HCT116 (cell line): Measurements from ENCODE around the gene FAM229A. TPM values are rescaled to one million over a fixed set of nuclear protein-coding genes. Genes with fewer than 3 reads are reported as not detected.

ENCODE experiments used
- ATAC-seq: fragments of 200-7000 bp; cut with Tn5 transposase; 2 replicates; pipeline ENCODE4 v1.9.1; 2020; ENCODE audit warnings: mild to moderate bottlenecking, moderate library complexity
- BruUV-seq: library from RNA; stranded (reverse); fragments of 400-500 nt; replicated peaks from 2 replicates; lab custom pipeline; 2021; lab: Mats Ljungman, UMichigan
- CTCF ChIA-PET: fragments of 300-600 bp; sonication (Branson Sonifier 250); formaldehyde crosslinking; loops from one replicate; lab custom pipeline; 2021; ENCODE audit warnings: antibody characterized with exemption; lab: Charles Lee
- POLR2A ChIA-PET: fragments of 300-600, 350-600 bp; sonication (Branson Sonifier 250); formaldehyde crosslinking; loops from one replicate; lab custom pipeline; 2021; ENCODE audit warnings: antibody characterized with exemption; lab: Charles Lee
- RAD21 ChIA-PET, 2 experiments: fragments of 300-600 bp; sonication (Branson Sonifier 250); formaldehyde crosslinking; loops; one replicate each; lab custom pipeline; 2023; ENCODE audit warnings: low total read pairs in 2 of 2; ENCODE audit not compliant: uncharacterized antibody in 2 of 2, unreplicated experiment in 2 of 2, low non-redundant PET in 1 of 2; lab: Charles Lee
- DNase-seq: peaks from one replicate; pipeline ENCODE4 v3.0.0-alpha.2; 2010; ENCODE audit warnings: low read depth, low spot score
- H2AFZ ChIP-seq: fragments of 200-600 bp; shearing (Covaris generic), sonication (generic); 2 replicates; pipeline ENCODE4 v1.6.1; 2017; ENCODE audit warnings: low read depth, mixed run types, mixed read lengths, antibody characterized with exemption, low read length; ENCODE audit not compliant: poor library complexity, severe bottlenecking
- H3K27ac ChIP-seq: 2 replicates; pipeline ENCODE4 v1.5.1; 2012; ENCODE audit warnings: low read depth, low read length
- H3K27me3 ChIP-seq: fragments of 200-600 bp; sonication (generic); 2 replicates; pipeline ENCODE4 v1.6.1; 2016; ENCODE audit warnings: mixed run types, low read length, mixed read lengths; ENCODE audit not compliant: insufficient read depth
- H3K36me3 ChIP-seq, 2 experiments: fragments of 200-500 bp in 1 of 2; fragments of 200-600 bp in 1 of 2; sonication (Bioruptor generic) in 1 of 2; sonication (generic) in 1 of 2; 2 replicates each; pipeline versions ENCODE4 v1.5.1 to v1.6.1; 2014 to 2016; ENCODE audit warnings: low read length in 2 of 2, inconsistent platforms in 1 of 2, mixed read lengths in 1 of 2, mixed run types in 1 of 2; ENCODE audit not compliant: insufficient read depth in 2 of 2, control insufficient read depth in 1 of 2
- H3K4me1 ChIP-seq, 2 experiments: fragments of 200-600 bp in 1 of 2; sonication (generic) in 1 of 2; 2 replicates each; pipeline versions ENCODE4 v1.5.1 to v1.6.1; 2012 to 2017; ENCODE audit warnings: low read length in 2 of 2, inconsistent platforms in 1 of 2, mild to moderate bottlenecking in 1 of 2, mixed read lengths in 1 of 2, mixed run types in 1 of 2, moderate library complexity in 1 of 2; ENCODE audit not compliant: insufficient read depth in 2 of 2, control insufficient read depth in 1 of 2
- H3K4me2 ChIP-seq: fragments of 200-600 bp; sonication (generic); 2 replicates; pipeline ENCODE4 v1.6.1; 2017; ENCODE audit warnings: mixed run types, low read length, mixed read lengths
- H3K4me3 ChIP-seq, 2 experiments: fragments of 200-600 bp in 1 of 2; sonication (generic) in 1 of 2; replicated peaks in 1 of 2; 2 replicates each; pipeline ENCODE4 v1.5.1; 2011 to 2016; ENCODE audit warnings: low read length in 2 of 2, control low read depth in 1 of 2, low read depth in 1 of 2, mild to moderate bottlenecking in 1 of 2, mixed read lengths in 1 of 2, mixed run types in 1 of 2
- H3K79me2 ChIP-seq: fragments of 200-600 bp; sonication (generic); 2 replicates; pipeline ENCODE4 v1.6.1; 2017; ENCODE audit warnings: mild to moderate bottlenecking, mixed run types, low read length, moderate library complexity, mixed read lengths; ENCODE audit not compliant: insufficient read depth
- H3K9ac ChIP-seq: fragments of 200-600 bp; sonication (generic); 2 replicates; pipeline ENCODE4 v1.6.1; 2016; ENCODE audit warnings: low read length, mixed read lengths
- H3K9me2 ChIP-seq: fragments of 200-600 bp; sonication (generic), shearing (Covaris generic); 2 replicates; pipeline ENCODE4 v1.6.1; 2017; ENCODE audit warnings: mixed run types, mild to moderate bottlenecking, moderate library complexity; ENCODE audit not compliant: insufficient read depth
- H3K9me3 ChIP-seq, 2 experiments: fragments of 200-500 bp in 1 of 2; fragments of 200-600 bp in 1 of 2; sonication (Bioruptor generic) in 1 of 2; sonication (generic) in 1 of 2; 2 replicates each; pipeline ENCODE4 v1.6.1; 2014 to 2017; ENCODE audit warnings: low read length in 2 of 2, mixed read lengths in 2 of 2, inconsistent platforms in 1 of 2, low read depth in 1 of 2, mild to moderate bottlenecking in 1 of 2, mixed run types in 1 of 2, moderate library complexity in 1 of 2; ENCODE audit not compliant: control insufficient read depth in 1 of 2, insufficient read depth in 1 of 2
- H4K20me1 ChIP-seq: fragments of 200-600 bp; sonication (generic), shearing (Covaris generic); 2 replicates; pipeline ENCODE4 v1.6.1; 2017; ENCODE audit warnings: mixed run types, mild to moderate bottlenecking, moderate library complexity; ENCODE audit not compliant: insufficient read depth
- CEBPB ChIP-seq: IDR thresholded peaks from 2 replicates; pipeline ENCODE4 v1.6.1; 2012; ENCODE audit warnings: low read depth
- EGR1 ChIP-seq: IDR thresholded peaks from 2 replicates; pipeline ENCODE4 v1.6.1; 2012; ENCODE audit warnings: low read depth
- ELF1 ChIP-seq: IDR thresholded peaks from 2 replicates; pipeline ENCODE4 v1.6.1; 2012; ENCODE audit warnings: low read depth, borderline replicate concordance
- EZH2 ChIP-seq: fragments of 200-600 bp; sonication (generic); IDR thresholded peaks from 2 replicates; pipeline ENCODE4 v1.6.1; 2017; ENCODE audit warnings: antibody characterized with exemption, mixed run types
- EZH2phosphoT487 ChIP-seq: fragments of 200-600 bp; IDR thresholded peaks from 2 replicates; pipeline ENCODE4 v1.6.1; 2018; ENCODE audit warnings: antibody characterized with exemption, borderline replicate concordance
- FOSL1 ChIP-seq: IDR thresholded peaks from 2 replicates; pipeline ENCODE4 v1.6.1; 2012; ENCODE audit warnings: low read depth
- MAX ChIP-seq: IDR thresholded peaks from 2 replicates; pipeline ENCODE4 v1.6.1; 2012
- POLR2A ChIP-seq: IDR thresholded peaks from 2 replicates; pipeline ENCODE4 v1.7.0; 2011; ENCODE audit warnings: borderline replicate concordance; ENCODE audit not compliant: insufficient read depth, insufficient read length; ENCODE audit errors: extremely low read depth
- POLR2AphosphoS5 ChIP-seq: IDR thresholded peaks from 2 replicates; pipeline ENCODE4 v1.6.1; 2011; ENCODE audit warnings: mild to moderate bottlenecking, low read depth, low read length, moderate library complexity
- RAD21 ChIP-seq: IDR thresholded peaks from 2 replicates; pipeline ENCODE4 v1.6.1; 2012; ENCODE audit warnings: low read depth, mild to moderate bottlenecking
- SP1 ChIP-seq: IDR thresholded peaks from 2 replicates; pipeline ENCODE4 v1.6.1; 2012; ENCODE audit warnings: low read depth
- SRF ChIP-seq: IDR thresholded peaks from 2 replicates; pipeline ENCODE4 v1.6.1; 2012; ENCODE audit warnings: low read depth
- TCF7L2 ChIP-seq: IDR thresholded peaks from 2 replicates; pipeline ENCODE4 v1.7.0; 2011; ENCODE audit warnings: borderline replicate concordance, inconsistent platforms; ENCODE audit not compliant: insufficient read depth, insufficient read length; ENCODE audit errors: extremely low read depth
- YY1 ChIP-seq: IDR thresholded peaks from 2 replicates; pipeline ENCODE4 v1.6.1; 2011; ENCODE audit warnings: low read length, low read depth, moderate library complexity, mild to moderate bottlenecking; ENCODE audit not compliant: insufficient replicate concordance; ENCODE audit errors: extremely low read depth
- ZFX ChIP-seq: fragments of 450-650 bp; IDR thresholded peaks from 2 replicates; pipeline ENCODE4 v1.6.1; 2017
- ZNF274 ChIP-seq: fragments of 200-500 bp; sonication (Bioruptor generic); IDR thresholded peaks from 2 replicates; pipeline ENCODE4 v1.6.1; 2014; ENCODE audit warnings: mild to moderate bottlenecking, low read depth, low read length, inconsistent platforms
- intact Hi-C: fragments of 100-400 bp; cut with micrococcal nuclease; formaldehyde crosslinking; loops from 2 replicates; pipeline ENCODE4 v1.10.0; 2022
- total RNA-seq: library from RNA; stranded (reverse); gene quantifications from one replicate; pipeline ENCODE4 v1.2.1, GENCODE V29; 2021; ENCODE audit not compliant: unreplicated experiment
- TF ChIP-seq, protein P1 (sequence below), 3 experiments: fragments of 200-600 bp in 1 of 3; sonication (generic) in 1 of 3; IDR thresholded peaks in 2 of 3; conservative IDR thresholded peaks in 1 of 3; 2 replicates each; pipeline ENCODE4 v1.5.1; 2012 to 2017; ENCODE audit warnings: low read depth in 2 of 3, low read length in 2 of 3, antibody characterized with exemption in 1 of 3, borderline replicate concordance in 1 of 3, control low read depth in 1 of 3, mild to moderate bottlenecking in 1 of 3, mixed read lengths in 1 of 3, mixed run types in 1 of 3, moderate library complexity in 1 of 3; ENCODE audit not compliant: insufficient read depth in 1 of 3
- TF ChIP-seq, protein P2 (sequence below): IDR thresholded peaks from 2 replicates; pipeline ENCODE4 v1.6.1; 2012
- TF ChIP-seq, protein P3 (sequence below): IDR thresholded peaks from 2 replicates; pipeline ENCODE4 v1.6.1; 2012; ENCODE audit warnings: low read depth

The FAM229A gene
- total RNA-seq, 1 experiment from 2014 or later, result 16.1 TPM

DNA sequence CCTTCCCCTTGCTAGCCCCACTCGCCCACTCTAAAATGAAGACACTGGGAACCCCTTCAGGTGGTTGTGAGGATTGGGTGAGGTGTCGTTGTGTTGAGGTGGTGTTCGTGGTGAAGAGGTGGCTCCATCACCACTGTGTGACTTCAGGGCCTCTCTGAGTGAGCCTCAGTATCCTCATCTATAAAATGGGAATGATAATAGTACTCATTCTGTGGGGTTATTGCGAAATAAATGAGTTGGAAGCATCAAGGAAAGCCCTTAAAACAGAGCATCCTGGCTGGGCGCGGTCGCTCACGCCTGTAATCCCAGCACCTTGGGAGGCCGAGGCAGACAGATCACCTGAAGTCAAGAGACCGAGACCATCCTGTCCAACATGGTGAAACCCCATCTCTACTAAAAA, 19.6 kb downstream of the FAM229A start:
- no peaks in the 10 kb centered on the region for H3K79me2 ChIP-seq
- no peak overlapping the region for H3K27ac ChIP-seq
- H3K9me3 ChIP-seq, result no peaks in the 10 kb centered on the region
- H3K4me1 ChIP-seq, result peaks cover 0 to 9% of the 10 kb centered on the region in 2 experiments; a peak in 2 of 4 replicates
- ChIA-PET POLR2A (interaction anchor here (0.8 kb wide), 1 partner anchor 8 kb away, joined by 3 read pairs; no protein-coding TSS in a partner anchor), RAD21 (no interaction called here), CTCF (no interaction called here)
- intact Hi-C loops, result no loop called here
- ATAC-seq (no peak), DNase-seq (no peak)
- H3K27me3 ChIP-seq, result no peaks in the 10 kb centered on the region
- no peak overlapping the region for H3K4me2 ChIP-seq
- H3K36me3 ChIP-seq, result no peaks in the 10 kb centered on the region
- H2AFZ ChIP-seq, result no peak overlapping the region
- TF ChIP-seq ZNF274, result no peak
- TF ChIP-seq ELF1, result no peak
- TF ChIP-seq, protein P1, sequence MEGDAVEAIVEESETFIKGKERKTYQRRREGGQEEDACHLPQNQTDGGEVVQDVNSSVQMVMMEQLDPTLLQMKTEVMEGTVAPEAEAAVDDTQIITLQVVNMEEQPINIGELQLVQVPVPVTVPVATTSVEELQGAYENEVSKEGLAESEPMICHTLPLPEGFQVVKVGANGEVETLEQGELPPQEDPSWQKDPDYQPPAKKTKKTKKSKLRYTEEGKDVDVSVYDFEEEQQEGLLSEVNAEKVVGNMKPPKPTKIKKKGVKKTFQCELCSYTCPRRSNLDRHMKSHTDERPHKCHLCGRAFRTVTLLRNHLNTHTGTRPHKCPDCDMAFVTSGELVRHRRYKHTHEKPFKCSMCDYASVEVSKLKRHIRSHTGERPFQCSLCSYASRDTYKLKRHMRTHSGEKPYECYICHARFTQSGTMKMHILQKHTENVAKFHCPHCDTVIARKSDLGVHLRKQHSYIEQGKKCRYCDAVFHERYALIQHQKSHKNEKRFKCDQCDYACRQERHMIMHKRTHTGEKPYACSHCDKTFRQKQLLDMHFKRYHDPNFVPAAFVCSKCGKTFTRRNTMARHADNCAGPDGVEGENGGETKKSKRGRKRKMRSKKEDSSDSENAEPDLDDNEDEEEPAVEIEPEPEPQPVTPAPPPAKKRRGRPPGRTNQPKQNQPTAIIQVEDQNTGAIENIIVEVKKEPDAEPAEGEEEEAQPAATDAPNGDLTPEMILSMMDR (IDR thresholded peaks at IDR 0.05 in 2 of 3, conservative IDR thresholded peaks at IDR 0.05 in 1 of 3; ENCODE audit: borderline replicate concordance in 1 of 3, insufficient read depth in 1 of 3, low read depth in 2 of 3, low read length in 2 of 3), result no peak
- no peak for TF ChIP-seq ZFX
- TF ChIP-seq POLR2A, result no peak
- no peak for TF ChIP-seq YY1
- no peak for TF ChIP-seq FOSL1
- no peak for TF ChIP-seq MAX
- TF ChIP-seq, protein P2, sequence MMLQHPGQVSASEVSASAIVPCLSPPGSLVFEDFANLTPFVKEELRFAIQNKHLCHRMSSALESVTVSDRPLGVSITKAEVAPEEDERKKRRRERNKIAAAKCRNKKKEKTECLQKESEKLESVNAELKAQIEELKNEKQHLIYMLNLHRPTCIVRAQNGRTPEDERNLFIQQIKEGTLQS, result no peak
- TF ChIP-seq SP1, result no peak
- TF ChIP-seq EGR1, result no peak
- TF ChIP-seq, protein P3, sequence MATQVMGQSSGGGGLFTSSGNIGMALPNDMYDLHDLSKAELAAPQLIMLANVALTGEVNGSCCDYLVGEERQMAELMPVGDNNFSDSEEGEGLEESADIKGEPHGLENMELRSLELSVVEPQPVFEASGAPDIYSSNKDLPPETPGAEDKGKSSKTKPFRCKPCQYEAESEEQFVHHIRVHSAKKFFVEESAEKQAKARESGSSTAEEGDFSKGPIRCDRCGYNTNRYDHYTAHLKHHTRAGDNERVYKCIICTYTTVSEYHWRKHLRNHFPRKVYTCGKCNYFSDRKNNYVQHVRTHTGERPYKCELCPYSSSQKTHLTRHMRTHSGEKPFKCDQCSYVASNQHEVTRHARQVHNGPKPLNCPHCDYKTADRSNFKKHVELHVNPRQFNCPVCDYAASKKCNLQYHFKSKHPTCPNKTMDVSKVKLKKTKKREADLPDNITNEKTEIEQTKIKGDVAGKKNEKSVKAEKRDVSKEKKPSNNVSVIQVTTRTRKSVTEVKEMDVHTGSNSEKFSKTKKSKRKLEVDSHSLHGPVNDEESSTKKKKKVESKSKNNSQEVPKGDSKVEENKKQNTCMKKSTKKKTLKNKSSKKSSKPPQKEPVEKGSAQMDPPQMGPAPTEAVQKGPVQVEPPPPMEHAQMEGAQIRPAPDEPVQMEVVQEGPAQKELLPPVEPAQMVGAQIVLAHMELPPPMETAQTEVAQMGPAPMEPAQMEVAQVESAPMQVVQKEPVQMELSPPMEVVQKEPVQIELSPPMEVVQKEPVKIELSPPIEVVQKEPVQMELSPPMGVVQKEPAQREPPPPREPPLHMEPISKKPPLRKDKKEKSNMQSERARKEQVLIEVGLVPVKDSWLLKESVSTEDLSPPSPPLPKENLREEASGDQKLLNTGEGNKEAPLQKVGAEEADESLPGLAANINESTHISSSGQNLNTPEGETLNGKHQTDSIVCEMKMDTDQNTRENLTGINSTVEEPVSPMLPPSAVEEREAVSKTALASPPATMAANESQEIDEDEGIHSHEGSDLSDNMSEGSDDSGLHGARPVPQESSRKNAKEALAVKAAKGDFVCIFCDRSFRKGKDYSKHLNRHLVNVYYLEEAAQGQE, result no peak
- TF ChIP-seq TCF7L2, result no peak
- TF ChIP-seq RAD21, result no peak
- no peak for TF ChIP-seq EZH2phosphoT487
- TF ChIP-seq CEBPB, result no peak
- no peak for TF ChIP-seq EZH2
- no peak for TF ChIP-seq SRF
- no peak for TF ChIP-seq POLR2AphosphoS5
- H3K4me3 ChIP-seq, result no peak overlapping the region
- BruUV-seq, result no TSS peak
- H4K20me1 ChIP-seq, result no peaks in the 10 kb centered on the region
- H3K9ac ChIP-seq, result no peak overlapping the region
- H3K9me2 ChIP-seq, result no peaks in the 10 kb centered on the region
